IMR-90 (cell line): Measurements from ENCODE around the gene SLC41A1. TPM values are rescaled to one million over a fixed set of nuclear protein-coding genes. Genes with fewer than 3 reads are reported as not detected.

Source experiments
- ATAC-seq: fragments of 200-7000 bp; cut with Tn5 transposase; 2 replicates; pipeline ENCODE4 v1.9.1; 2020; ENCODE audit warnings: low read depth, mild to moderate bottlenecking, moderate library complexity
- BruUV-seq: library from RNA; stranded (reverse); fragments of 400-500 nt; replicated peaks from 2 replicates; lab custom pipeline; 2021; lab: Mats Ljungman, UMichigan
- CTCF ChIA-PET: fragments of 300-600 bp; formaldehyde crosslinking; extraction: SDS; loops from one replicate; lab custom pipeline; 2021; ENCODE audit warnings: antibody characterized with exemption; lab: Yijun Ruan, JAX
- POLR2A ChIA-PET: fragments of 300-600 bp; sonication (Branson Sonifier 250); formaldehyde crosslinking; loops from one replicate; lab custom pipeline; 2022; ENCODE audit warnings: antibody characterized with exemption; ENCODE audit not compliant: unreplicated experiment; lab: Charles Lee
- DNase-seq: peaks from one replicate; pipeline ENCODE4 v3.0.0; 2013
- H2AFZ ChIP-seq: replicated peaks from 2 replicates; pipeline ENCODE3; 2013; ENCODE audit warnings: low read length, mild to moderate bottlenecking; ENCODE audit not compliant: poor library complexity
- H2AK5ac ChIP-seq: 2 replicates; pipeline ENCODE4 v1.6.1; 2013; ENCODE audit warnings: low read depth, low read length, inconsistent platforms
- H2AK9ac ChIP-seq: replicated peaks from 2 replicates; pipeline ENCODE3; 2013; ENCODE audit warnings: mild to moderate bottlenecking, low read depth, low read length, moderate library complexity; ENCODE audit not compliant: poor library complexity
- H2BK120ac ChIP-seq: 2 replicates; pipeline ENCODE4 v1.6.1; 2013; ENCODE audit warnings: low read depth, low read length, inconsistent platforms
- H2BK15ac ChIP-seq: 3 replicates; pipeline ENCODE4 v1.6.1; 2013; ENCODE audit warnings: low read depth, low read length, inconsistent platforms
- H2BK20ac ChIP-seq: 2 replicates; pipeline ENCODE4 v1.6.1; 2013; ENCODE audit warnings: low read depth, mild to moderate bottlenecking, inconsistent platforms, low read length, moderate library complexity
- H2BK5ac ChIP-seq: 2 replicates; pipeline ENCODE4 v1.6.1; 2013; ENCODE audit warnings: mild to moderate bottlenecking, low read depth, low read length, inconsistent platforms; ENCODE audit not compliant: poor library complexity, severe bottlenecking
- H3K14ac ChIP-seq: replicated peaks from 2 replicates; pipeline ENCODE4 v1.6.1; 2013; ENCODE audit warnings: low read depth, low read length, inconsistent platforms
- H3K18ac ChIP-seq: 2 replicates; pipeline ENCODE4 v1.6.1; 2013; ENCODE audit warnings: low read depth, low read length, control low read depth
- H3K23ac ChIP-seq: 2 replicates; pipeline ENCODE4 v1.6.1; 2013; ENCODE audit warnings: low read depth, low read length, inconsistent platforms
- H3K27ac ChIP-seq: 2 replicates; pipeline ENCODE4 v1.5.1; 2013; ENCODE audit warnings: mild to moderate bottlenecking, control low read depth, low read length; ENCODE audit not compliant: insufficient read depth
- H3K27me3 ChIP-seq: 2 replicates; pipeline ENCODE4 v1.6.1; 2013; ENCODE audit warnings: low read length; ENCODE audit not compliant: control insufficient read depth, insufficient read depth
- H3K36me3 ChIP-seq: 2 replicates; pipeline ENCODE4 v1.6.1; 2013; ENCODE audit warnings: low read length, mixed read lengths; ENCODE audit not compliant: control insufficient read depth, insufficient read depth
- H3K4ac ChIP-seq: 2 replicates; pipeline ENCODE4 v1.6.1; 2013; ENCODE audit warnings: low read depth, low read length, inconsistent platforms
- H3K4me1 ChIP-seq: 2 replicates; pipeline ENCODE4 v1.6.1; 2013; ENCODE audit warnings: low read length, mixed read lengths; ENCODE audit not compliant: control insufficient read depth, insufficient read depth
- H3K4me2 ChIP-seq: 2 replicates; pipeline ENCODE4 v1.6.1; 2013; ENCODE audit warnings: low read depth, mild to moderate bottlenecking, control low read depth, low read length, moderate library complexity
- H3K4me3 ChIP-seq: 2 replicates; pipeline ENCODE4 v1.5.1; 2013; ENCODE audit warnings: low read depth, mild to moderate bottlenecking, control low read depth, low read length, moderate library complexity; ENCODE audit not compliant: insufficient read depth
- H3K56ac ChIP-seq: 2 replicates; pipeline ENCODE4 v1.6.1; 2013; ENCODE audit warnings: low read length, inconsistent platforms; ENCODE audit not compliant: insufficient read depth; ENCODE audit errors: extremely low read depth
- H3K79me1 ChIP-seq, 2 experiments: 2 replicates each; pipeline ENCODE4 v1.6.1; 2013; ENCODE audit warnings: low read length in 2 of 2, inconsistent platforms in 1 of 2, low read depth in 1 of 2
- H3K9ac ChIP-seq: 2 replicates; pipeline ENCODE4 v1.6.1; 2013; ENCODE audit warnings: low read depth, low read length, control low read depth
- H3K9me1 ChIP-seq: 2 replicates; pipeline ENCODE4 v1.6.1; 2013; ENCODE audit warnings: low read length, inconsistent platforms; ENCODE audit not compliant: insufficient read depth
- H3K9me3 ChIP-seq: 2 replicates; pipeline ENCODE4 v1.6.1; 2013; ENCODE audit warnings: low read length; ENCODE audit not compliant: control insufficient read depth, insufficient read depth
- H4K20me1 ChIP-seq: 2 replicates; pipeline ENCODE4 v1.6.1; 2013; ENCODE audit warnings: low read length, inconsistent platforms; ENCODE audit not compliant: insufficient read depth
- H4K5ac ChIP-seq: 2 replicates; pipeline ENCODE4 v1.6.1; 2013; ENCODE audit warnings: mild to moderate bottlenecking, low read depth, low read length, control low read depth
- H4K8ac ChIP-seq, 2 experiments: 2 replicates each; pipeline ENCODE4 v1.6.1; 2013; ENCODE audit warnings: low read depth in 2 of 2, low read length in 2 of 2, control low read depth in 1 of 2, inconsistent platforms in 1 of 2
- H4K91ac ChIP-seq: 2 replicates; pipeline ENCODE4 v1.6.1; 2013; ENCODE audit warnings: low read depth, low read length, inconsistent platforms; ENCODE audit not compliant: insufficient read depth
- CEBPB ChIP-seq: IDR thresholded peaks from 2 replicates; pipeline ENCODE4 v1.6.1; 2012; ENCODE audit warnings: low read depth, low read length, improper control_type of control experiment
- CHD1 ChIP-seq: IDR thresholded peaks from 2 replicates; pipeline ENCODE4 v1.6.1; 2012; ENCODE audit warnings: low read depth, low read length, improper control_type of control experiment
- MAFK ChIP-seq: IDR thresholded peaks from 2 replicates; pipeline ENCODE4 v1.6.1; 2012; ENCODE audit warnings: low read depth, low read length, improper control_type of control experiment
- MAZ ChIP-seq: IDR thresholded peaks from 2 replicates; pipeline ENCODE4 v1.6.1; 2012; ENCODE audit warnings: low read depth, mild to moderate bottlenecking, low read length, improper control_type of control experiment, moderate library complexity, borderline replicate concordance
- RAD21 ChIP-seq: IDR thresholded peaks from 2 replicates; pipeline ENCODE4 v1.6.1; 2012; ENCODE audit warnings: low read length, improper control_type of control experiment
- RFX5 ChIP-seq: IDR thresholded peaks from 2 replicates; pipeline ENCODE4 v1.8.0; 2012; ENCODE audit warnings: low read depth, mild to moderate bottlenecking, low read length, moderate library complexity
- SMC3 ChIP-seq: fragments of 150-350 bp; IDR thresholded peaks from 2 replicates; pipeline ENCODE4 v1.6.1; 2016; ENCODE audit warnings: low read depth, mild to moderate bottlenecking, antibody characterized with exemption, low read length, moderate library complexity
- WGBS, 2 experiments: methylation state at CpG; one replicate each; pipeline versions ENCODE4 v1.1.5 to v1.1.7; 2013; ENCODE audit warnings: missing lambda C conversion rate in 2 of 2; ENCODE audit not compliant: insufficient read length in 1 of 2; ENCODE audit errors: extremely low coverage in 2 of 2; 5-methylcytosine and 5-hydroxymethylcytosine counted together
- dilution Hi-C: fragments of 300-500 bp; cut with HindIII; formaldehyde crosslinking; loops from one replicate; pipeline ENCODE4 v1.14.3; 2018; ENCODE audit warnings: low sequenced_read_pairs; ENCODE audit not compliant: unreplicated experiment
- in situ Hi-C: fragments of 300-500 bp; cut with MboI; formaldehyde crosslinking; loops from 3 replicates; pipeline ENCODE4 v1.14.3; 2019; ENCODE audit warnings: low sequenced_read_pairs, inconsistent platforms, mixed read lengths
- intact Hi-C: fragments of 100-400 bp; cut with micrococcal nuclease; formaldehyde crosslinking; loops from 2 replicates; pipeline ENCODE4 v1.10.0; 2022
- polyA plus RNA-seq, 3 experiments: library from polyadenylated mRNA; depleted of rRNA; stranded (reverse); fragments of >200 nt; gene quantifications; 2 replicates each; pipeline ENCODE4 v1.2.3, GENCODE V29; 2012; ENCODE audit warnings: low replicate concordance in 1 of 3
- total RNA-seq: library from RNA; depleted of rRNA; stranded (reverse); fragments of >200 nt; gene quantifications from 2 replicates; pipeline ENCODE4 v1.2.3, GENCODE V29; 2012
- TF ChIP-seq, protein P1 (sequence below): fragments of 150-350 bp; IDR thresholded peaks from 2 replicates; pipeline ENCODE4 v1.6.1; 2017; ENCODE audit warnings: mild to moderate bottlenecking, antibody characterized with exemption, low read length, low read depth
- TF ChIP-seq, protein P2 (sequence below): fragments of 150-350 bp; IDR thresholded peaks from 2 replicates; pipeline ENCODE4 v1.6.1; 2016; ENCODE audit warnings: low read depth, mild to moderate bottlenecking, low read length, moderate library complexity, borderline replicate concordance

SLC41A1 gene
- total and polyA plus RNA-seq, 2 of the 4 experiments (the other 2 are of a cell fraction): 6.3 to 26.3 TPM

DNA sequence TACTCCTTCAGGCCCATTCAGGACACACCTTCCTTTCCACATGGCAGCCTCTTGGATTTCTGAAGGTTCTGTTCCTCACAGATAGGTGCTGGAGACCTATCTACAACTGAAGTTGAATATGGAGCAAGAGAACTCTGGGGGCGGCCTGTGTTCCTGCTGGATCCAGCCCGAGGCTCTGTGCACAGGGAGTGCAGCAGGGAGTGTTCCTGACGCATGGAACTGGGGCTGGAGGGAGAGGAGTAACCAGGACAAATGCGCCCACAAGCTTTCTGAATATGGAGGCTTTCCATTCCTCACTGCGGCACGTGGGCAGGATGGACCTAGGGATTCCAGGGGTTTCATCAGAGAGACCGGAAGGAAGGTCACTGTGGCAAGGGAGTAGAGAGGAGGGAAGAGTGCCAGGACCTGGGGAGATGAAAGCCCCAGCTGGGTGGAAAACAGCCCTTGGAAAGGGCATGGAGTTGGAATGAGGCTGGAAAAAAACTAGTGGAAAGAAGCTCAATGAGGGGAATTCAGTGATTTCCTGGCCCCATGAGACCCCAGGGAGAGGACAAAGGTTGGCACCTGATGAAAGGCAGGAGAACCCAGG lies 24.5 kb upstream of the SLC41A1 start:
- BruUV-seq: no TSS peak
- H3K9me3 ChIP-seq: no peaks in the 10 kb centered on the region
- H3K27ac ChIP-seq: no peak overlapping the region
- WGBS, 2 experiments: 83% methylated on average over 6 of the region's 7 CpGs; no CpG with 5 or more reads in 1 of the 2 experiments
- no peak overlapping the region for H3K4me3 ChIP-seq
- no peak overlapping the region for H3K4me2 ChIP-seq
- H2AFZ ChIP-seq: no peak overlapping the region
- peaks cover 4% of the 10 kb centered on the region for H3K4me1 ChIP-seq
- H4K5ac ChIP-seq: no peak overlapping the region
- POLR2A ChIA-PET: no interaction called here
- no peak overlapping the region for H4K8ac ChIP-seq
- no peaks in the 10 kb centered on the region for H3K36me3 ChIP-seq
- no peak overlapping the region for H2AK5ac ChIP-seq
- H2BK120ac ChIP-seq: no peak overlapping the region
- no peak overlapping the region for H3K4ac ChIP-seq
- H3K79me1 ChIP-seq: no peaks in the 10 kb centered on the region
- no peak overlapping the region; the same call in 1 of the 2 replicates for H4K91ac ChIP-seq
- no peak overlapping the region for H3K14ac ChIP-seq
- H3K18ac ChIP-seq: no peak overlapping the region
- no peak overlapping the region for H2BK15ac ChIP-seq
- no peak for ATAC-seq
- CTCF ChIA-PET: no interaction called here
- in situ Hi-C loops: no loop called here
- H3K27me3 ChIP-seq: peaks cover 11% of the 10 kb centered on the region
- H3K9ac ChIP-seq: no peak overlapping the region
- intact Hi-C loops: loop anchor here (5.0 kb wide), 1 partner anchor 45 kb away; no protein-coding TSS in a partner anchor
- H2AK9ac ChIP-seq: no peak overlapping the region
- no peak for TF ChIP-seq RAD21
- TF ChIP-seq, protein P1, sequence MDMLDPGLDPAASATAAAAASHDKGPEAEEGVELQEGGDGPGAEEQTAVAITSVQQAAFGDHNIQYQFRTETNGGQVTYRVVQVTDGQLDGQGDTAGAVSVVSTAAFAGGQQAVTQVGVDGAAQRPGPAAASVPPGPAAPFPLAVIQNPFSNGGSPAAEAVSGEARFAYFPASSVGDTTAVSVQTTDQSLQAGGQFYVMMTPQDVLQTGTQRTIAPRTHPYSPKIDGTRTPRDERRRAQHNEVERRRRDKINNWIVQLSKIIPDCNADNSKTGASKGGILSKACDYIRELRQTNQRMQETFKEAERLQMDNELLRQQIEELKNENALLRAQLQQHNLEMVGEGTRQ: no peak
- no peak for TF ChIP-seq MAZ
- no peak for TF ChIP-seq CHD1
- TF ChIP-seq SMC3: no peak
- TF ChIP-seq, protein P2, sequence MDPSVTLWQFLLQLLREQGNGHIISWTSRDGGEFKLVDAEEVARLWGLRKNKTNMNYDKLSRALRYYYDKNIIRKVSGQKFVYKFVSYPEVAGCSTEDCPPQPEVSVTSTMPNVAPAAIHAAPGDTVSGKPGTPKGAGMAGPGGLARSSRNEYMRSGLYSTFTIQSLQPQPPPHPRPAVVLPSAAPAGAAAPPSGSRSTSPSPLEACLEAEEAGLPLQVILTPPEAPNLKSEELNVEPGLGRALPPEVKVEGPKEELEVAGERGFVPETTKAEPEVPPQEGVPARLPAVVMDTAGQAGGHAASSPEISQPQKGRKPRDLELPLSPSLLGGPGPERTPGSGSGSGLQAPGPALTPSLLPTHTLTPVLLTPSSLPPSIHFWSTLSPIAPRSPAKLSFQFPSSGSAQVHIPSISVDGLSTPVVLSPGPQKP: no peak
- TF ChIP-seq CEBPB: no peak
- TF ChIP-seq MAFK: no peak
- TF ChIP-seq RFX5: no peak
- no peak for DNase-seq
- no peak overlapping the region for H2BK20ac ChIP-seq
- no peak overlapping the region for H2BK5ac ChIP-seq
- no peak overlapping the region for H3K23ac ChIP-seq
- H3K9me1 ChIP-seq: peaks cover 4% of the 10 kb centered on the region; the same call in 1 of the 2 replicates
- H4K20me1 ChIP-seq: no peaks in the 10 kb centered on the region
- dilution Hi-C loops: no loop called here
- no peak overlapping the region for H3K56ac ChIP-seq
